Keratinocyte (primary cell): ENCODE measurements around the gene OR5K1.

Source experiments
- EZH2 ChIP-seq: IDR thresholded peaks from one replicate; pipeline ENCODE4 v1.6.1; 2012; ENCODE audit warnings: inconsistent platforms, mild to moderate bottlenecking, low read length, moderate library complexity
- TF ChIP-seq, protein P1 (sequence below), 3 experiments: IDR thresholded peaks in 1 of 3; conservative IDR thresholded peaks in 1 of 3; optimal IDR thresholded peaks in 1 of 3; 2 replicates in 2 of 3; 3 replicates in 1 of 3; pipeline versions ENCODE3 to v1.5.1; 2011; ENCODE audit warnings: low read length in 3 of 3, mild to moderate bottlenecking in 3 of 3, moderate library complexity in 2 of 3, control low read depth in 1 of 3, inconsistent platforms in 1 of 3; ENCODE audit not compliant: insufficient read depth in 2 of 3; ENCODE audit errors: extremely low read depth in 1 of 3

DNA sequence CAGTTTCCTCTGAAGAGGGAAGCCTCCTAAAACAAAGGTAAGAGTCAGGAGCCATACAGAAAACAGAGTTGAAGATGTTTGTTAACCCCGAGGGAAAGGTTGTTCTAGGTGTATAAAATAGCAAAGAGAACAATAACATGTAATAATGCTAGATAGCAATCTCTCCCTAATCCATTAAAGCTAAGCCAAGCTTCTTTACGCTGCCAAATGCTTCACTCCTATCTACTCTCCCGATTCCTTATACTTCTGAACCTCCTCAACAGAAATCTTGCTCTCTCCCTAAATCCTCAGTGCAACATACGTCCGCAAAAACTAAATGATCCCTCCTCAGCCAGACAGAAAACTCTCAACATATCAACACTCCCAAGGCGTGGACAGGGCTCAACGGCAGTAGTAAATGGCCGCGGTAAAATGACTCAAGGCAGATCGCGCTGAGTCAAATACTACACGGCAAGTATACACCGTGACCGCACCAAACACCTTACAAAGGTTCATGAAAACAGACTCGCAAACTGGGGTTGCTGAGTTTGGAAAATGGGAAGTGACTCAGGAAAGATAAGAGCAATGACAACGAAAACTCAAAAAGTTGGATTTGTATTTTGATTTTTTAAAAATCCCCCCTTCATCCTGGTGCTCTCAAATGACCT, 59.0 kb downstream of the OR5K1 start:
- no peak for TF ChIP-seq EZH2
- TF ChIP-seq, protein P1, sequence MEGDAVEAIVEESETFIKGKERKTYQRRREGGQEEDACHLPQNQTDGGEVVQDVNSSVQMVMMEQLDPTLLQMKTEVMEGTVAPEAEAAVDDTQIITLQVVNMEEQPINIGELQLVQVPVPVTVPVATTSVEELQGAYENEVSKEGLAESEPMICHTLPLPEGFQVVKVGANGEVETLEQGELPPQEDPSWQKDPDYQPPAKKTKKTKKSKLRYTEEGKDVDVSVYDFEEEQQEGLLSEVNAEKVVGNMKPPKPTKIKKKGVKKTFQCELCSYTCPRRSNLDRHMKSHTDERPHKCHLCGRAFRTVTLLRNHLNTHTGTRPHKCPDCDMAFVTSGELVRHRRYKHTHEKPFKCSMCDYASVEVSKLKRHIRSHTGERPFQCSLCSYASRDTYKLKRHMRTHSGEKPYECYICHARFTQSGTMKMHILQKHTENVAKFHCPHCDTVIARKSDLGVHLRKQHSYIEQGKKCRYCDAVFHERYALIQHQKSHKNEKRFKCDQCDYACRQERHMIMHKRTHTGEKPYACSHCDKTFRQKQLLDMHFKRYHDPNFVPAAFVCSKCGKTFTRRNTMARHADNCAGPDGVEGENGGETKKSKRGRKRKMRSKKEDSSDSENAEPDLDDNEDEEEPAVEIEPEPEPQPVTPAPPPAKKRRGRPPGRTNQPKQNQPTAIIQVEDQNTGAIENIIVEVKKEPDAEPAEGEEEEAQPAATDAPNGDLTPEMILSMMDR (optimal IDR thresholded peaks at IDR 0.05 in 1 of 3, IDR thresholded peaks at IDR 0.05 in 1 of 3, conservative IDR thresholded peaks at IDR 0.05 in 1 of 3; ENCODE audit: extremely low read depth in 1 of 3, insufficient read depth in 2 of 3, low read length in 3 of 3) = no peak
